Stromal cell of bone marrow (primary cell): Measurements from ENCODE around the gene SEC14L2.
A peak's percentile ranks its signal among the peaks of the same experiment; 100 is the strongest.

Source experiments
- DNase-seq: peaks from one replicate; pipeline ENCODE4 v3.0.0-alpha.2; 2012; ENCODE audit warnings: low read depth

Gene SEC14L2

DNA sequence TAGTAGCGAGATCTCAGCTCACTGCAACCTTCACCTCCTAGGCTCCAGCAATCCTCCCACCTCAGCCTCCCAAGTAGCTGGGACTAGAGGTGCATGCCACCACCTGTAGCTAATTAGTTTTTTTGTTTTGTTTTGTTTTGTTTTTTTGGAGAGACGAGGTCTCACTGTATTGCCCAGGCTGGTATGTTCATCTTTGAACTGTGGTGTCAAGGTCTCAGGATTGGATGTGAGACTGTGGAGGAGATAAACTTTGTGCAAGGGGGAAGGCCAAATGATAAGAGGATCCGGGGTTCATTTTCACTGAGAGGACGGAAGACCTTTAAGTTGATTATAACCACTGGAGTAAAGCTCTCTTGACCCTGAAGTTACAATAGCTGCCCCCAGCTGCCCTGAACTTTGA is 8.9 kb downstream of the SEC14L2 start:
- no peak for DNase-seq

DNA sequence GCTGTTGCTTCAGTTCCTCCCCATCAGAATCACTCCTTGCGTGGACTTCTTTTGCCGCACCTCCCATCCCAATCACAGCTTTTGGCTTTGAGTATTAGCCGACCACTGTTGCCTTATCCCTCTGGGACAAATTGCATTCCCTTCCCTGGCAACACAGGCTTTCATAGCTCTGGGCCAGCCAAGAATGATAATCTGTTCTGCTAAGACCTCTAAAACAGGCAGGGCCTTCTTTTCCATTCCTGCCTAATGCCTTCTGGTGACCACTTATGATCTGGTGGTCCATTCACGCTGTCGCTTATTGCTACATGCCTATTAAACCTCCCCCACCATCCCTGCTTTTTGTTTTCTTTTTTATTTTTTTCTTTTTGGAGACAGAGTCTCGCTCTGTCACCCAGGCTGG is 9.6 kb downstream of the SEC14L2 start:
- no peak for DNase-seq

DNA sequence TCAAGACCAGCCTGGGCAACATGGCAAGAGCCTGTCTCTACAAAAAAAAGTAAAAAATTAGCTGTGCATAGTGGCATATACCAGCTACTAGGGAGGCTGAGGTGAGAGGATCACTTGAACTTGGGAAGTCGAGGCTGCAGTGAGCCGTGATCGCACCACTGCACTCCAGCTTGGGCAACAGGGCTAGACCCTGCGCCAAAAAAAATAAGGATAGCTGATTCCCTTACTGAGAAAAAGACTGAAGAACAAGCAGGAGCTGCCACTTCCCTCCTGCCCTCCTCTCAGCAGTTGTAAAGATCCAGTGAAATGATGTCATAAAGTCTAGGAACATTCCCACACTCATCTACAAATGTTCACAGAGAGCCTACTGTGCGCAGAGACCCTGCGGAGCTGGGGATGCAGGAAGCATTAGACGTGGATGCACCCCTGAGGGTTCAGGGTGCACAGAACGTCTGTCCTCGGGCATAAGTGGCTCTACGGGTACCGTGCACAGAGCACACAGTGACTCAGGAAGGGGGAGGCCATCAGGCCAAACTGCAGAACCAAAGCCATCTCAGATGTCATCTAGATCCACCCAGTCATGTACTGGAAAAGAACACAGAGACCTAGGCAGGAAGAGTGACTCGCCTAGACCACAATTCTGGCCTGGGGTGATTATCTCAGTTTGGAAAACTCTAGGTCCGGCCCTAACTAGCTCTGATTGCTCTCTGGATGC is 11.7 kb downstream of the SEC14L2 start:
- DNase-seq: peak; percentile 62

DNA sequence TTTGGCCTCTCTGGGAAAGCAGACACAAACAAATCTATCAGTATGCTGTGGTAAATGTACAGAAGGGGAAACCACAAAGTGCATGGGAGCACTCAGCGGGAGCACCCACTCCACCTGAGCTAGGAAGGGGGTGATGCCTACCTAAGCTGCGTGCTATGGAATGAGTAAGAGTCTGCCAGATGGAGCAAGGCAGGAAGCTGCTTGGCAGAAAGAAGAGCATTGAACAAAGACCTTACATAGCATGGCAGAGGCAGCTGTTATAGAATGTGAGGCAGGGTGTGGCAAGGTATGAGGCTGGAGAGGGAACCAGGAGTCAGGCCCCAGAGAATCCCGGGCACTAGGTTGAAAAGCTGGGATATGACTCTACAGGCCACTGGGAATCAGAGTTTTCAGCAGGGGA is 15.0 kb downstream of the SEC14L2 start:
- no peak for DNase-seq

GRCh38 chr22:30413001-30413400 is 16.2 kb downstream of the SEC14L2 start:
- no peak for DNase-seq

- no peak for DNase-seq
Observed at GRCh38 chr22:30413745-30414524, 17.1 kb downstream of the SEC14L2 start.

GRCh38 chr22:30414525-30415047 is 17.8 kb downstream of the SEC14L2 start:
- no peak for DNase-seq

DNA sequence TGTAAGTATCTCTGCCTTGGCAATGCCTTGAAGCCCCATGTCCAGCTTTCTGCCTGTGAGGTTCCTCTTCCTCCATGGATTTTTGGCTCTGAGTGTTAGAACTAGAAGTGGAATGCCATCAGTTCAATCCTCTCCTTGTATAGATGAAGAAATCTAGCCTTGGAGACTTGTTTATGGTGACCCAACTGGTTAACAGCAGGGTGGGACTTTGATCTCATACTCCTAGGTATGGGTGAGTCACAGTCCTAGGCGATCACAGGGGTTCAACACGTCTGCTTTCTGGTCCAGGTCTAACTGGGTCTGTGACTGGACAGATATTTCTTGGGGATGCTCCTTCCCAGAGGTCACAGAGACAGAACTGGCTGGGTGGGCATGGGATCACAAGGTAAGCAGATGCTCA is 19.6 kb downstream of the SEC14L2 start:
- DNase-seq: no peak

- no peak for DNase-seq
Observed at GRCh38 chr22:30416837-30417236, 20.0 kb downstream of the SEC14L2 start.

GRCh38 chr22:30420347-30421125 is 23.7 kb downstream of the SEC14L2 start:
- DNase-seq: peak; percentile 68

GRCh38 chr22:30421695-30422480 is 25.1 kb downstream of the SEC14L2 start:
- no peak for DNase-seq

DNA sequence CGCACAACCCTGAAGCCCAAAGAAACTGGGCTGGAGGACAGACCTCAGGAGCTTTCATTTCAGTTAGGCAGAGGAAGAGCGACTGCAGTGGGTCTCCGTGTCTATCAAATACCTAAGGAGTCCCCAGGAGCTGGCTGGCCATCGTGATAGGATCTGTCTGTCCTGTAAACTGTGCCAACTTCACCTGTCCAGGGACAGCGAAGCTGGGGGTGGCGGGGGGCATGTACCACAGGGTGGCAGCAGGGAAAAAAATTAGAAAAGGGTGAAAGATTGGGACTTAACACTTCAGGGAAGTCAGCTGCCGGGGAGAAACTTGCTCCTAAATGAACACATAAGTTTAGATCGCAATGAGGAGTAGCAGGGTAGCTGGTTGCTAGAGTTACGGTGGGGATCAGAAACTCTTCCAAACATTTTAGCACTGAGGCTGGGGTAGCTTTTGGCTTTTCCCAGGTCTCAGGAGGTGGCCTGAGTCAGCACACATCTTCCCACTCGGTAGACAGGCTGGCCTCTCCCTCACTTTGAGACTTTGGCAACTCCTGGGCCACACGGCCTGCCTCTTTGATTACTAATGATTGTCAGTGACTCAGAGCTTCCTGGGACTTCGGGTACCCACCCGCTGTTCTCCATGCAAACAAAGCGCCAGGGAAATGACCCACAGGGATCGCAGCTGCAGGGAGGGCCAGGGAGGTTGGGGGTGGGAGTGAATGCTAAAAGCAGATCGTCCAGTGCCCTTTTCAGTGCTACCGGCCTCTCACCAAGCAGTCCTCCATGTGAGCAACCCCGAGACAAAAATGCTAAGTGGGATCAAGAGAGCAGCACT is 25.9 kb downstream of the SEC14L2 start:
- DNase-seq: peak; percentile 96

DNA sequence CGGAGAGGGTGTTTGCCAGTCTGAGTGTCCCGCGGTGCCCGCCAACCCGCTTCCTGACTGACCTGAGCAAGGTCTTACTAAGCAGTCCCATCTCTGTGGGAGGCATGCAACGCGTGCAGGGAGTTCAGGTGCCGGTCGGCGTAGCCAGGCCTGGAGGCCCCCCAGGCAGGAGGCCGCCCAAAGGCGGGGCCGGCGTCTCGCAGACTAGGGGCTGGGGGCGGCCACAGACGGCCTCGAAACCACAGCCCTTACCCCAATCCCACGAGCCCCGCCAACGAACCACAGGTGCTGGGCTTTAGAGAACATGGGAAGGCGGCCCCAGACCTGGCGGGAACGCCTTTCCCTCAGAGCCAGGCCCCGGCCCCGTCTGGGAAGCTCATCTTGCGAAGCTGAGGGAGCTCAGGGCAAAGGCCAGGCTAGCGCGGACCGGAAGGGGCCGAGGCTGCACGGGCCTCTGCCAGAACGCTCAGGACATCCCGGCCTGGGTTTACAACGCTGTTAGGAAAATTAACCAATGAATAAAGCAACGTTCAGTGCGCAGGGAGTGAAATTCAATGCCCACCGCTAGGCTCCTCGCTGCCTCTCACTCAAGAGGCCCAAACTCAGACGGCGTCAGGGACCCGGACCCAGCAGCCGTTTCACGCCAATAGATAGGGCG is 26.6 kb downstream of the SEC14L2 start:
- no peak for DNase-seq

- DNase-seq: peak; percentile 99
Observed at GRCh38 chr22:30423959-30424533, 27.2 kb downstream of the SEC14L2 start.

DNA sequence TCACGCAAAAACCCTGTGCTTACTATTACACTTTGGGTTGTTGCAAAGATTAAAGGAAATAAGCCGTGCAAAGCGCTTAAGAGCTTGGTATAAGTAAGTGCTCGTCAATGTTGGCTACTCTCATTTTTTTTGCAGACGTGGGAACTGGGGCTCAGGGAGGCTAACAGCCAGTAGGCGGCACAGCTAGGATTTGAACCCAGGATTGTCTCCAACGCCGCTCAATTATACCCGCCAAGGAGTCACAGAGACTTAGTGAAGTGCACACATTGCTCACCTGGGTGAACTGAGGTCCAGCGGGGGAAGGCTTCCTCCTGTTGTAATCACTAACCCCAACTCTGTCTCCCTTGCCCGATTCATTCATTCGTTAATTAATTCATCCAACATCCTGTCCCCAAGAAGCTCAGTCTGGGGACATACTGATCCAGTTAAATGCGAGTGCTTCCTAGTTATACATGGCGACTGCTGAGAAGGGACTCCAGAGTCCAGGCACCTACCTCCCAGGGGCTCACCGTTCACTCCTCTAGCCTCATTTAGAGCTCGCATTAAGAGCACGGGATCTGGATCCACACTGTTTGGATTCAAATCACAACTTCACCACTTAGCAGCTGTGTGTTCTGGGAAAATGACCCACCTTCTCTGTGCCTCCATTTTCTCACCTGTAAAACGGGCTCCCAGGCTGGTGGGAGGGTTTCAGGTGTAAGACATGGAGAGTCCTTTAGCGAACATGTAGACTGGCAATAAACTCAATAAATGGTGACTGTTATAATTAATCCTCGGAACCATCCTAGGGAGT is 27.9 kb downstream of the SEC14L2 start:
- no peak for DNase-seq

DNA sequence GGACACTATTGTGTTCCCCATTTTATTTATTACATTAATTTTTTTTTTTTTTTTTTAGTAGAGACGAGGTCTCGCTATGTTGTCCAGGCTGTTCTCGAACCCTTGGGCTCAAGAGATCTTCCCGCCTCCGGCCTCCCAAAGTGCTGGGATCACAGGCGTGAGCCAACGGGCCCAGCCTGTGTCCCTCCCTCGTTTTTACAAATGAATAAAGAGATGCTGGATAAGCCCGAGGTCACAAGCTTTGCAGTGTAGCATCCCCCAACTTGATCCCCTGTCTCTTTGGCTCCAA is 28.5 kb downstream of the SEC14L2 start:
- DNase-seq: no peak

- no peak for DNase-seq
Observed at GRCh38 chr22:30425616-30426387, 29.0 kb downstream of the SEC14L2 start, which contains the start of gene MTFP1. Gene MTFP1 (plus strand): TSS chr22:30425768. CDS start chr22:30425880, 112 bp downstream.
